Activated CD8-positive, alpha-beta memory T cell treated with anti-CD3 and anti-CD28 coated beads for 1 hour (primary cell): ENCODE results near the gene RPLP2.

Experiments used
- DNase-seq, 2 donors: peaks; one replicate each; pipeline ENCODE4 v3.0.0-alpha.2; 2020; ENCODE audit warnings: low read depth in 1 of 2; ENCODE audit errors: extremely low read depth in 1 of 2

The RPLP2 gene

DNA sequence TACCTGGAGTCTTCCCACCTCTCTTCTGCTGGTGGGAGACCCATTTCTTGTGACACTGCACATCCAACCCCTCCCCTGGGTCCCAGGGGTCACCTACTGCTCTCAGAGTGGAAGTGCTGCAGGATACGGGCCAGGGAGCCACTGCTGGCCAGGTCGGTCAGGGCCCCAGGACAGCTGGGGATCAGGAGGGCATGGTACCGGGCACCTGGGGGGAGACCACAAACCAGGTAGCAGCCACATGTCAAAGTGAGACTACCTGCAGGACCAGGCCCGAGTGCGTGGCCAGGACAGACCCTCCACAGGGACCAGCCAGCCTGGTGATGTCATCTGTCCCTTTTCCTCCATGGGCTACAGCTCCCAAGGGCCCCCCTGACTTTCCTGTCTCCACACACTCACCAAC is 36.3 kb upstream of the RPLP2 start:
- no peak for DNase-seq

DNA sequence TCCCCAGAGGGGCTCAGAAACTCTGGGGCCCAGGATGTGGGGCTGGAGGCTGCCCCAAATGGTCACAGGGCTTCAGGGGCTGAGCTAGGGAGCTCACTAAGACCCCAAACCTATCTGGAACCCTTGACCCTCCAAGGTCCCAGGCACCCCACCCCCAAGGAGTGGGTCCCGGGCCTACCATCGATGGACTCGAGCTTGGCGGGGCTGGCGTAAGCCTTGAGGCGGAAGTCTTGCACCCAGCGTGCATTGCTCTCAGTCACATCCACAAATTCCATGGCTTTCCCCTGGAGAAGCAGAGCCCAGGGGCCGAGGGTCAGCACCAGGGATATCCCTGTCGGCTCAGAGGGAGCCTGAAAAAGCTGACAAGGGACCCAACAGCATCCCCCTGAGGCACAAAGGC is 35.9 kb upstream of the RPLP2 start:
- DNase-seq, result no peak

DNA sequence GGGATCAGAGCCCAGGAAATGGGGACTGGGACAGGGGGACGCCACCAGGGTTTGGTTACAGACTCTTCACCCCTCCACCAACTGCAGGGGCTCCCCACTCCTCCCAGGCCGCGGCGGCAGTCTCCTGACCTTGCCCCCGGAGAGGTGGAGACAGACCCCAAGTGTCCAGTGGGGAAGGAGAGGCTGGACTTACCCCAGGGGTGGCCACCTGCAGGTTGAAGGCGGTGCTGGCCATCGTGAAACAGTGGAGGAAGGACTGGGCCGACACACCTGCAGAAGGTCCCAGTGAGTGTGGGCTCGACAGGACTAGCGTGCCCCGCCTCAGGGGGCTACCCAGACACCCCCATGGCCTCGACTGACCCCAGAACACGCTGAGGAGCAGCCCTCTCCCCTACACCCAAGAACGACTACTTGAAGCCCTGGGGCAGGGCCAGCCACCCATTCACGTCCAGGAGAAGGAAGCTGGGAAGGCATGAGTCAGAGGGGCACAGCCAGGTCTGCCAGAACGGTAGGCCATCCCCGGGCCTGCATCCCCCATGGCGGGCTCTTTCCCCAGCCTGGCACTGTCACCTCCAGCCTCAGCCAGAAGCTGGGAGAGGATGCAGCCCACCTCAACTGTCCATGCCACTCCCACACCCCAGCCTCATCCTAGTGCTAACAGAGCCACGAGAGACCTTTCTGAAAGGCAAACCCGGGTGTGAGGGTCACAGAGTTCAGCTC is 34.7 kb upstream of the RPLP2 start:
- no peak for DNase-seq

DNA sequence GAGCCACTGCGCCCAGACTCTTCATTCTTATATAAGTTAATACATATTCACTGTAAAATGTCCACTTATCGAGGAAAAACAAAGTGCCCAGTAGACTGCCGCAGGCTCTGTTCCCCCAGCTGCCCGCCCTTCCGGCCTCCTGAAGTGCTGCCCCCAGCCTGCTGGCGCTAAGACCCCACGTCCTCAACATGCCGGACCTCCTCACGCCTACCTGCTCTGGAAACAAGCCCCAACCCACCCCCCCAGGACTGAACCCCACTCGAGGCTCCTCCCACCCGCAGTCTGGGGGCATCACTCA is 33.6 kb upstream of the RPLP2 start:
- no peak for DNase-seq

DNA sequence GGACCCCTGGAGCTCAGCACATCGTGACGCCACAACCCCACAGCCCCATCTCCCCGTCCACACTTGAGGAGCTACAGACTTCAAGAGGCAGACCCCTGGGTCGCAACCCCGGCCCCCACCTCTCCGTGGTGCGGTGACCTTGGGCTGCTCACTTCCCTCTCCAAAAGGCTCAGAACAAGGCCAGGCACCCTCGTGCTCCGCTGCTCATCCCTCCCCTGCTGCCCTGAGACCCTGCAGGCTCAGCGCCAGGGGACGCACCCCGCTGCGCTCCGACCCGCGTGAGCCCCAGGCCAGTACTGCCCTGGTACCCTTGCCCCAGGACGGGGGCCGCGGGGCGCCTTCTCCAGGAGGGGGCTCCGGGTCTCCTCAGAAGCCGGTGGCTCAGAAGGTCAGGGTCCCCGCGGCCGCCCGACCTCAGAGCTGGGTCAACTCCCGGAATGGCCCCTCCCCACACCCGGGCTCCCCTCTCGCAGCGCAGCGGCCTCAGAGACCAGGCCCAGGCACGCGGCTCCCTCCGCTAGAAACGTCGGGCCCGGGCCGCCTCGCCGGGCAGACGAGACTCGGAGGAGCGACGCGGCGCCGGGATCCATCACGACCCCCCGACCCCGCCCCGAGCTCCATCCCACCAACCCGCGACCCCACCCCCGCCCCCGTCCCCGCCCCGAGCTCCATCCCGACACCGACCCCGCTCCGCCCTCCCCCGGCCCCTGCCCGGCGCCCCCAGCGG is 33.0 kb upstream of the RPLP2 start:
- no peak for DNase-seq

DNA sequence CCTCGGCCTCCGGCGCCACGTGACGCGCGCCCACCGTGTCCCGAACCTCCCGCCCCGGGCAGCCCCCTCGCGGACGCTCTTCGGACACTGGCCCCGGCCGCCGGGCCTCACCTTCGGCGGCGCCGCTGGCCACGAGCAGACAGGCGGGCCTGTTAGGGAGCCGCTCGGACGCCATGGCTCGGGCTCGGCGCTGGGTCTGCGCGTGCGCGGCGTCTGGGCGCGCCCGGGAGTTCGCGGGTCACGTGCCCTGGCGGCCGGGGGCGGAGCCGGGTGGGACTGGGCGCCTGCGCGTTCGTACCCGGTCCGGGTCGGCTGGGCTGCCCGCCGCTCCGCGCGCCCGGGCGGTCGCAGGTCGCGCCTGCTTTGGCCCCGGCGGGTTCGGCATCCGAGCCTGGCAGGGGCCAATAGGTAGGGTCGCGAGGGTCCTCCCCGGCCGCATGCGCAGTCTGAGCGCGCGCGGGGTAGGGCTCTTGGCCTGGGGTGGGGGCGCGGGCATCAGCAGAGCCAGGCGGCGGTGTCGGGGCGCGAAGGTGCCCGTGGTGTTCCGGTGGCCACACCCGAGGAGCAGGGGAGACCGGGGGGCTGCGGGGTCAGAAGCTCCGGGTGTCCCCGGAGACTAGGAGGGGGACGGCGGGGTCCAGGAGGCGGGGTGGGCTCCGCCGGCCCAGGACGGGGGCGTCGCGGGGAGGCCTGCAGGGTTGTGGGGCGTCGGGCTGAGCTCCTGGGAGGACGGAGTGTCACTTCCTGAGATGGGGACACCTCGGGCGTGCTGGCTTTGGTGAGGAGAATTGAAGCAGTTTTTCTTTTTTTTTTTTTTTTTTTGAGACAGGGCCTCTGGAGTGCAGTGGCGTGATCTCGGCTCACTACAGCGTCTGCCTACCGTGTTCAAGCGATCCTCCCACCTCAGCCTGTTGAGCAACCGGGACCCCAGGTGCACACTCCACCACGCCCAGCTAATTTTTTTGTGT is 32.2 kb upstream of the RPLP2 start, which contains the start of gene GATD1:
Gene GATD1, minus strand, starts transcription at position 200 of the 968 bp plus-strand sequence. Its CDS starts 25 bp downstream, at position 175.
- DNase-seq, result peak; percentile 72 to 92

DNA sequence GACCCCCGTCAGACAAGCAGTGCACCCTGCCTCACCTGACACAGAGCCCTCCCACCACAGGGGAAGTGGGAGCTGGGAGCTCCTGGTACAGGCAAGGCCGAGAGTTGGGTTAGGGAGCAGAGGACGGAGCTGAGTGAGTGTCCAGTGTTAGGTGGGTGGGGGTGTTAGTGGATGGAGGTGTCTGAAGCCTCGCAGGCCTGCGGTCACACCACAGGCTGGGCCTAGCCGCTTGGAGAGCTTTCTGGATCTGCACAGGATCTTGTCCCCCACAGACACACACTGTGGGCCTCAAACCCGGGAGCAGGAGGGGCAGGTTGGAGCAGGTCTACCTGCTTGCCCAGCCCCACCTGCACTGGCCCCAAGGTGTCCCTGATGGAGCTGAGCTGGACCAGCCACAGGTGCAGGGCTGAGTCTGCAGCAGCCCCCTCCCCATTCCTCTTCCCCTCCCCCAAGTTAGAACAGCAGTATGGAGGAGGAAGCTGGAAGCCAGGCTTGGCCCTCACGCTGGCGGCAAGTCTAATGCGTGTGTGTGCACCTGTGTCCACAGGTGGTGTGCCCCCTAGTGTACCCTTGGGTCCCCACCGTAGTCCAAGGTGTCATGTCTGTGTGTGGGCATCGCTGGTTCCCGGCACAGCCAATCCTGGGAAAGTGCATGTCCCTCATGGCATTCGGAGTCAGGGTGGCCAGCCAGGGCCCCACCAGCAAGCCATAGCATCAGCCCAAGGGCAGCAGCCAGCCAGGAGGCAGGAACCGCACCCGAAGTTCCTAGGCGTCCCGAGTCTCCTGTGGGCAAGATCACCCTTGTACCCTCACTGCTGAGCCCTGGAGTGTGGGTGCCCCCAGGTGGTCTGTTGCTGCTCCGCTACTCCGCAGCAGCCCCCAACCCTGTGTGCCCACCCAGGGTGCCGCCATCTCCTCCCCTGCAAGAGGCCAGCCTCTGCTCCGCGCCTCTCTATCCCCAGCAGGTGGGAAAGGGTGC is 30.5 kb upstream of the RPLP2 start:
- DNase-seq, result no peak

DNA sequence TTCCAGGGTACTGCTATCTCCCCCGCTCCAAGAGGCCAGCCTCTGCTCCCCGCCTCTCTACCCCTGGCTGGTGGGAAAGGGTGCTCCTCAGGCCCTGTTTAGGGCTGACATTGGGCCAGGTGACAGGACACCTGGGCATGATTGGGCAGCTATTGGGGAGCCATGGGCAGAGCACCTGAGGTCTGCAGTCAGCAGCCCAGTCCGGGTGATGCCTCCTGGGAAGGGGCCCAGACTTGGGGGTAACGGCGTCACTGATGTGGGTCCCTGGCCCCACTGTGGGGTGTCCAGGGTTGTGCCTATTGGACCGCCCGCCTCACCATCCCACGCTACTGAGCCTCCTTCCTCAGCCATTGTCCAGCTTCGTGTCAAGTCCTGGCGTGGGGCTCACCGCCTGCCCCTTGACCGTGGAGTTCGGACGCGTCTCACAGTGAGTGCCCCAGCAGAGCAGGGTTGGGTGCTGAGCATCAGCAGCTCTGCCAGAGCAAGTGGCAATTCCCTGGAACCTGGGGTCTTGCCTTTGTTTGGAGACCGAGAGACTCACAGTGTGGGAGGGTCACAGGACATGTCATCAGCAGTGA is 29.7 kb upstream of the RPLP2 start:
- no peak for DNase-seq

DNA sequence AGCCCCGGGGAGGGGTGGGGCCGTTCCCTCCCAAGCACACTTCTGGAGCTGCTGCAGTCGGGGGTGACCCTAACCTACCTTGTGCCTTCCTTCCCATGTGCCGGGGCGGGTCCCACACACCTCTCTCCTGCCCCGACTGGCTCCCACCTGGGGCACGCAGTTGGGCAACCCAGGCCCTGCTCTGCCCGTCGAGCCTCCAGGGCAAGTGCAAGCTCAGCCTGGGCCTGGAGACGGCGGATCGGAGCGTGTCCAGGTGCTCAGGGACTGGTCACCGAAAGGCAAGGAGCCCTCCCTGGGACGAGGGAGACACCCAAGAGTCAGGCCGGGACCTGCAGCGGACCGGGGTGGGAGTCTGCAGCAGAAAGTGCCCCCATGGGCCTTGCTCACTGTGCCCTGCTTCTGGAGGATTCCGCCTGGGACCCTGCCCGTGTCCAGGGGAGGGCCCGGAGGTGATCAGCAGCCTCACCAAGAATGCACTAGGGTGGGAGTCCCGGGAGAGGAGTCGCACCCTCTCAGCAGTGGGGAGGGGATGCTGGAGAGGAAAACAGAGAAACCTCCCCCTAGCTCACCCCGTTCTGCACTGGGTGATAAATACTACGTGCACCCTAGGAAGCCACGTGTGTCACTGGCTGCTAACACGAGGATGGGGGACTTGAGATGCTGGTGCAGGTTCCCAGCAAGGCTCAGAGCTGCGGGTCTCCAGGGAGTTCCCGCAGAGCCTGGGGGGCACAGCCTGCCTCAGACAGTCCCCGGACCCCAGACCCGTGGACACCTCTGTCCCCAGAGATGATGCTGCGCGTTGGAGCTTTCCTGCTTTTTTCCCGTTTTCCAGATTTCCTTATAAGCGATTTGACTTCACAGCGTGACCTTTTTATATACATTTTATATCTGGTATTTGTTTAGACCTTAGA is 27.2 kb upstream of the RPLP2 start:
- no peak for DNase-seq

DNA sequence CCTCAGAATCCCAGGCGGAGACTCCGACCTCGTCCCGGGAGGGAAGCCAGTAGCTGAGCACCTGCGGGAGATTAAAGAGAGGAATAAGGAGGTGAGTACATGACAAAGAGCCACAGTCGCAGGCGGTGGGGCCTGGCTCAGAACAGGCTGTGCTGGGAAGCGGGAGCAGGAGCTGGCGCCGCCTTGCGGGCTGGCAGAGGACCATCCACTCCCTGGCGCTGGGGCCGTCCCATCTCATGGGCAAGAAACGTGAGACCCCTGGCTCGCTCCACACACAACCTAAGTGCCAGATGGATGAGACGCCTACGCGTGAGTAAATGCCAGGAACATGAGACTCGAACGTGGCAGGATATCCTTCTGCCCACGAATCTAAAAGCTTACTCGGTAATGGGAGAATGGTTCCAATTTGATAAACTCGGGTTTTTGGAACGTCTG is 26.2 kb upstream of the RPLP2 start:
- DNase-seq, result no peak

DNA sequence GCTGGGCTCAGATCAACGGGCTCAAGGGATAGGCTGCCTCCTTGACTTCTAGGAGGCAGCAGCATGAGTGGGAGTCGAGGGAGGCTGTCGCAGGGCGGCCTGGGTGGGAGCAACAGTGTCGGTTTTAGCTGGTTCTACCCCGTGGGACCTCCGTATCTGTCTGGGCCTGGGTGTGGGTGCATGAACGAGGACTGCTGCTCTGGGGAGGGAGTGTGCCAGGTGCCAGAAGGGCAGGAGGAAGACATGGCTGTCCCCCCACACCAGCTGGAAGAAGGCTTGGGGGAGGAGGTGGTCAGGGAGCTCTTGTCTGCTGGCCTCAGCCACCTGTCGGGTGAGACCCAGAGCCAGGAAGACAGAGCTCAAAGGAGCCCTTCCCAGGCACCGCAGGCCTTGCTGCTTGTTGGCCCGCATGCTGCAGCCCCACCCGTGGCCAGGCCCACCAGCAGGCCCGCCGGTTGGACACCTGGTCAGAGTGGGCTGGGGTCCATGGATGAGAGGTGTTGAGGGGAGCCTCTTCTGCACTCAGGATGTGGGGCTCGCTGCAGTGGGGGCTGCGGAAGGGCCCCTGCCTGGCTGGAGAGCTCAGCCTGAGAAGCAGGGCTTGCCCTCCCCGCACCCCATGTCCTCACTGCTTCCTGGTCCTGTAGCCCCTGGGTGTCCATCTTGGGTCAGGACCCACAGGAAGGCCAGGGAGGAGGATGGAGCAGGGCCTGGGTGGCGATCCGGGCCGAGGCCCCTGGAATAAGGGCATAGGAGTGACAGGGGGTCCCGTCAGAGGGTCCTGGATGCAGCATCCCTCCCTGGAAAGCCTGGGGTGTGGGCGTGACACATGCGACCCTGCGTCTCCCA is 23.3 kb upstream of the RPLP2 start:
- no peak for DNase-seq

DNA sequence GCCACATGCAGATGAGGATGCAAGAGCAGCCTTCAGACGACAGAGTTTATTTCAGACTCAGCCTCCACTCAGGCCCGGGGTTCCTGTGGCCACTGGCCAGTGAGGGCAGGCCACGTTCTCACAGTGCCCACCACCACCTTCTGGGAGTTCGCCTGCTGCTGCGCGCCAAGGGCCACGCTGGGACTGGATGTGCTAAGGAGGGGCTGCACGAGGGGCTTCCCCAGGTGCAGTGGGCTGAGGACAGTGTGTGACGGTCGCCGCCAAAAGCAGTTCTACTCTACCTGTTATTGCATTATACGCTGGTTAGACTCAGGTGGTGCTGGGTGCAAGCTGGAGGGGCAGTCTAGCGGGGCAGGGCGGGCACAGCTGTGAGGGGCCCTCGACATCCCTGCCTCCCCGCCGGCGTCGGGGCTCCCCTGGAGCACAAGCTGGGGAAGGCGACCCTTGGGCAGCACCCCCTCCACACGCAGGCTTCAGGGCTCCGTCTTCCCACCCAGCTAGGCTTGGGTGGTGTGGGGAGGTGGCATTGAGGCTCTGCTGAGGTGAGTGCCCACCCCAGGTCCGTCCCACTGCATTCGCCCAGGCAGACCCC is 22.6 kb upstream of the RPLP2 start:
- DNase-seq, result no peak

DNA sequence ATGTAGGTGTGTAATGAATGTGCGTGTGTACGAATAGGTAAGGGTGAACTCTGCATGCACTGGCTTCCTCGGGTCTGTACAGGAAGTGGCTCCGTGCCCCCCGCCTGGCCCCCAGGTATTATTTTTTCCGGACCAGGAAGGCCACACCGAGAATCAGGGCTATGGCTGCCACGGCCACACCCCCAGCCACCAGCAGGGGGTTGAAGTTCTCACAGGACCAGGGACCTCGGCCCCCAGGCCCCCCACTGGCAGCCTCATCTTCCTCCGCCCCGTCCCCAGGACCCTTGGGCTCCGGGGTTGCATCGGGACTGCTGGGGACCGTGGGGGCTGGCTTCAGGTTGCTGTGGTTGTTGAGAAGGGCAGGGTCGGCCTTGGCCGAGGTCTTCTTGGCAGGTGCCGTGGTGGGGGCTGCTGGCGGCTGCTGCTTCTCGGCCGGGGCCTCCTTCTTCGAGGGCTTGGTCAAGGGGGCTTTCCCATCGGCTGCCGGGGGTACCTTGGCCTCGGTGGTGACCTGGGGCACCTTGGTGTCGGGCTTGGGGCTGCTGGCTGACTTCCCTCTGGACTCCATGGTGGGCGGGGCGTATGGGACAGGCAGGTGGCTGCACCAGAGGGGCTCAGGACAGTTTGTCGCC is 21.6 kb upstream of the RPLP2 start:
- no peak for DNase-seq

DNA sequence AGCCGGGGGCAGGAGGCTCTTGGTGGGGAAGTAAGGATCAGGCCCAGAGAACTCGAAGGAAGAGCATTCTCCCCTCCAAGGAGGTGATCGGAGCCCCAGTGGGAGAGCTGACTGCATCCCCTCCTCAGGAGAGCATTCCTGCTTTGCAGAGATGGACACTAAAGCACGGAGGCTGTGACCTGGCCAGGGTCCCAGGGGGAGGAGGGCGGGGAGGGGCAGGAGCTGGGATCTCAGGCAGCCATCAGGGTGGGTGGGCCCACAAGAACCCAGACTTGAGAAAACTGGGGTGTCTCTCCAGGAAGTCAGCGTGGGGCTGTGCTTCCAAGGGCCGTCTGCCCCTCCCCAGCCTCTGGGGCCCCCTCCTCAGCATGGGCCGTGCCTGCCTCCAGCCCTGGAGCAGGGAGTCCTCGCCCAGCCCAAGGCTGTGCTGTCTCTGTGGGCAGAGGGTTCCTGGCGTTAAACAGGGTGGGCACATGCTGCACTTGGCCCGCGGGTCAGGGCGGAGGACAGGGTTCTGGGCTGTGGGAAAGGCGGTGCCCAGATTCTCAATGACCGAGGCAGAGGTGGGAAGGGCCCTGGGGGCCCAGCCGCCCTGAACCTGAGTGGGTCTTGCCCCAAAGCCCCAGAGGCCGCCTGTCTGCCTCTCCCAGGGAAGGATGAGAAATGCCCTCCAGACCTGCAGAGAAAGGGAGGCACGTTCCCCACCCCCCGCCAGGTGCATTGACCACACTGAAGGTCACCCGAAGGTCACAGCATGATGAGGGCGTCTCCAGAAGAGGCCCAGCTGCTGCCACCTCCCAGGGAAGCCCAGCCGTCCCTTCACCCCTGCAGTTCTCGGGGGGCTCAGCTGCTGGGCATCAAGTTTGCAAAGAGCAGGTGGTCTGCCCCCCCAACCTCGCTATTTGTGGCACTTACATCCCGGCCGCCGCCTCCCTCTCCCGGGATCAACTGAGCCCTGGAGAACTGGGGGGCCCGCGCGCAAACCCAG is 20.5 kb upstream of the RPLP2 start:
- DNase-seq, result no peak

DNA sequence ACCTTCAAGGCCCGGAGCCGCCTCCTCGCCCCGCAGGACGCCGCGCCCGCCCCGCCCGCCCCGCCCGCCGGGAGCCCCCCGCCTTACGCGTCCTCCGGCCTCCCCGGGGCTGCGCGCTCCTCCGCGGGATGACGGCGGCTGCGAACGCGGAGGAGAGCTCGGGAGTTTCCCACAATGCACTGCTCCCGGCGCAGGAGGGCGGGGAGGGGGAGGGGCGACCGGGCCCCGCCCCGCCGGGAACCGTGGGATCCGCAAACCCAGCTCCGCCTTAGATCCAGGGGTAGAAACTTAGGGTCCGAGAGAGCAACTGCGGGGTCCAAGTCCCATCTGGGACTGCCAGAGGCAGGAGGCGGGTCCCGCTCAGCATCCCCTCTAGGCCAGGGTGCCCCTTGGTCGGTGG is 19.8 kb upstream of the RPLP2 start, which contains the start of gene CEND1:
Gene CEND1, minus strand, starts transcription at position 148 of the 400 bp plus-strand sequence. CDS start 1,514 bp downstream, outside the sequence.
- DNase-seq, result no peak
